GM12878 (cell line): ENCODE data around the gene ATP6V0D1. TPM values are rescaled to one million over a fixed set of nuclear protein-coding genes. Genes with fewer than 3 reads are reported as not detected.

Source experiments
- ATAC-seq: fragments of 200-7000 bp; cut with Tn5 transposase; 3 replicates; pipeline ENCODE4 v1.9.1; 2020; ENCODE audit warnings: mild to moderate bottlenecking, moderate library complexity
- BruUV-seq: library from RNA; stranded (reverse); fragments of 400-500 nt; replicated peaks from 2 replicates; lab custom pipeline; 2021; lab: Mats Ljungman, UMichigan
- CTCF ChIA-PET: fragments of 300-600 bp; sonication (Branson Sonifier 250); formaldehyde crosslinking; extraction: SDS; loops from one replicate; lab custom pipeline; 2021; ENCODE audit warnings: inconsistent platforms; lab: Yijun Ruan, JAX
- POLR2A ChIA-PET: fragments of 350-600 bp; formaldehyde crosslinking; extraction: SDS; loops from one replicate; lab custom pipeline; 2021; ENCODE audit warnings: inconsistent platforms; lab: Charles Lee
- RAD21 ChIA-PET: fragments of 300-600 bp; sonication (Branson Sonifier 250); formaldehyde crosslinking; loops from one replicate; lab custom pipeline; 2023; ENCODE audit warnings: antibody characterized with exemption; ENCODE audit not compliant: unreplicated experiment; lab: Charles Lee
- SMC1A ChIA-PET: fragments of 300-600 bp; sonication (Branson Sonifier 250); formaldehyde crosslinking; loops from one replicate; lab custom pipeline; 2023; ENCODE audit not compliant: unreplicated experiment, uncharacterized antibody; lab: Charles Lee
- DNase-seq: peaks from one replicate; pipeline ENCODE4 v3.0.0-alpha.2; 2011; ENCODE audit warnings: low read depth, low spot score
- FAIRE-seq: peaks from 3 replicates; lab custom pipeline; 2011; peaks lifted over from hg19 to GRCh38; lab: Jason Lieb, UNC
- H2AFZ ChIP-seq: 2 replicates; pipeline ENCODE4 v1.6.0; 2011; ENCODE audit warnings: low read depth, low read length, control low read depth; ENCODE audit not compliant: control insufficient read depth
- H3K27ac ChIP-seq: 2 replicates; pipeline ENCODE4 v1.5.1; 2011; ENCODE audit warnings: control low read depth; ENCODE audit not compliant: control insufficient read depth, insufficient read depth
- H3K27me3 ChIP-seq, 2 experiments: replicated peaks in 1 of 2; 2 replicates each; pipeline versions ENCODE4 v1.6.0 to v1.6.1; 2011; ENCODE audit warnings: low read length in 1 of 2; ENCODE audit not compliant: control insufficient read depth in 2 of 2, insufficient read depth in 2 of 2
- H3K36me3 ChIP-seq, 2 experiments: 2 replicates each; pipeline ENCODE4 v1.5.1; 2011; ENCODE audit warnings: low read length in 1 of 2; ENCODE audit not compliant: control insufficient read depth in 2 of 2, insufficient read depth in 2 of 2
- H3K4me1 ChIP-seq: 2 replicates; pipeline ENCODE4 v1.6.1; 2011; ENCODE audit warnings: mild to moderate bottlenecking, low read length, moderate library complexity, mixed read lengths; ENCODE audit not compliant: control insufficient read depth, insufficient read depth
- H3K4me2 ChIP-seq: 2 replicates; pipeline ENCODE4 v1.6.0; 2011; ENCODE audit warnings: control low read depth; ENCODE audit not compliant: control insufficient read depth, insufficient read depth
- H3K4me3 ChIP-seq: fragments of 200-600 bp; sonication (generic); 2 replicates; pipeline ENCODE4 v1.5.1; 2016
- H3K79me2 ChIP-seq: 2 replicates; pipeline ENCODE4 v1.6.0; 2011; ENCODE audit warnings: low read length; ENCODE audit not compliant: control insufficient read depth, insufficient read depth
- H3K9ac ChIP-seq: 2 replicates; pipeline ENCODE4 v1.8.0; 2011; ENCODE audit warnings: low read length, control low read depth, mixed read lengths; ENCODE audit not compliant: control insufficient read depth, insufficient read depth
- H3K9me3 ChIP-seq: replicated peaks from 3 replicates; pipeline ENCODE4 v1.5.1; 2011; ENCODE audit warnings: mild to moderate bottlenecking, low read length; ENCODE audit not compliant: control insufficient read depth, insufficient read depth
- H4K20me1 ChIP-seq: 2 replicates; pipeline ENCODE4 v1.6.0; 2011; ENCODE audit not compliant: control insufficient read depth, insufficient read depth
- CBX3 ChIP-seq: fragments of 200-600 bp; sonication (generic); IDR thresholded peaks from 2 replicates; pipeline ENCODE4 v1.6.1; 2016; ENCODE audit warnings: low read depth, borderline replicate concordance
- EZH2 ChIP-seq: IDR thresholded peaks from 2 replicates; pipeline ENCODE4 v1.6.1; 2012; ENCODE audit warnings: low read depth, mild to moderate bottlenecking, control low read depth, inconsistent platforms, low read length, borderline replicate concordance; ENCODE audit not compliant: control insufficient read depth
- IRF4 ChIP-seq: IDR thresholded peaks from 2 replicates; pipeline ENCODE4 v1.6.1; 2011; ENCODE audit warnings: low read depth, low read length
- NBN ChIP-seq: fragments of 450-650 bp; IDR thresholded peaks from 2 replicates; pipeline ENCODE4 v1.6.1; 2016
- NFYA ChIP-seq: IDR thresholded peaks from 2 replicates; pipeline ENCODE4 v1.6.1; 2011; ENCODE audit warnings: low read depth, mild to moderate bottlenecking, low read length, improper control_type of control experiment, borderline replicate concordance
- RAD51 ChIP-seq: fragments of 450-650 bp; IDR thresholded peaks from 2 replicates; pipeline ENCODE4 v1.6.1; 2016; ENCODE audit warnings: moderate library complexity, mild to moderate bottlenecking, inconsistent platforms
- RCOR1 ChIP-seq: conservative IDR thresholded peaks from 2 replicates; pipeline ENCODE4 v1.6.1; 2012; ENCODE audit warnings: low read depth, low read length, improper control_type of control experiment
- RUNX3 ChIP-seq: IDR thresholded peaks from 2 replicates; pipeline ENCODE4 v1.6.1; 2012; ENCODE audit warnings: low read length, inconsistent platforms
- WGBS: methylation state at CpG from one replicate; pipeline ENCODE4 v1.1.6; 2016; ENCODE audit warnings: low lambda C conversion rate; ENCODE audit not compliant: insufficient replicate concordance, insufficient coverage; ENCODE audit errors: missing lambda C conversion rate; 5-methylcytosine and 5-hydroxymethylcytosine counted together
- in situ Hi-C: fragments of 300-500 bp; cut with MboI; formaldehyde crosslinking; loops from 9 replicates; pipeline ENCODE4 v1.14.3; 2018; ENCODE audit warnings: mixed read lengths
- intact Hi-C: fragments of 100-400 bp; cut with micrococcal nuclease; formaldehyde crosslinking; loops from one replicate; pipeline ENCODE4 v1.14.2; 2022; ENCODE audit not compliant: unreplicated experiment
- polyA plus RNA-seq, 11 experiments: library from polyadenylated mRNA; depleted of rRNA in 4 of 11; unstranded in 6 of 11; stranded (reverse) in 5 of 11; fragments of >200 nt; fragmentation: Nextera tagmentation in 4 of 11; fragmentation: Illumina TruSeq in 1 of 11; extraction: Ambion mirVana in 4 of 11; extraction: Trizol in 1 of 11; gene quantifications; 1 replicate in 1 of 11; 2 replicates in 10 of 11; pipeline versions ENCODE4 v1.2.1 to v1.2.3, GENCODE V29; 2011 to 2016; ENCODE audit warnings: inconsistent platforms in 2 of 11, missing spikeins in 2 of 11, low read depth in 1 of 11
- total RNA-seq, 4 experiments: library from RNA; depleted of rRNA in 3 of 4; stranded (reverse); fragments of >200 nt in 3 of 4; fragmentation: Illumina TruSeq in 1 of 4; extraction: Trizol in 1 of 4; gene quantifications; 2 replicates each; pipeline versions ENCODE4 v1.2.1 to v1.2.3, GENCODE V29; 2013 to 2021
- TF ChIP-seq, protein P1 (sequence below): fragments of 150-350 bp; IDR thresholded peaks from 2 replicates; pipeline ENCODE4 v1.6.1; 2016; ENCODE audit warnings: low read depth, low read length
- TF ChIP-seq, protein P2 (sequence below): fragments of 450-650 bp; IDR thresholded peaks from 2 replicates; pipeline ENCODE4 v1.6.1; 2017; ENCODE audit warnings: low read depth, mild to moderate bottlenecking, moderate library complexity
- TF ChIP-seq, protein P3 (sequence below): IDR thresholded peaks from 2 replicates; pipeline ENCODE4 v1.6.1; 2011; ENCODE audit warnings: mild to moderate bottlenecking, low read depth, low read length, moderate library complexity; ENCODE audit not compliant: insufficient replicate concordance
- TF ChIP-seq, protein P4 (sequence below): fragments of 150-350 bp; IDR thresholded peaks from 2 replicates; pipeline ENCODE4 v1.6.1; 2014; ENCODE audit warnings: mild to moderate bottlenecking, low read depth, low read length

The ATP6V0D1 gene
- total and polyA plus RNA-seq, 10 of the 15 experiments (the other 5 are each of a cell fraction or from before 2014, with no cell fraction given), result 28.1 to 141 (median 70.3) TPM

DNA sequence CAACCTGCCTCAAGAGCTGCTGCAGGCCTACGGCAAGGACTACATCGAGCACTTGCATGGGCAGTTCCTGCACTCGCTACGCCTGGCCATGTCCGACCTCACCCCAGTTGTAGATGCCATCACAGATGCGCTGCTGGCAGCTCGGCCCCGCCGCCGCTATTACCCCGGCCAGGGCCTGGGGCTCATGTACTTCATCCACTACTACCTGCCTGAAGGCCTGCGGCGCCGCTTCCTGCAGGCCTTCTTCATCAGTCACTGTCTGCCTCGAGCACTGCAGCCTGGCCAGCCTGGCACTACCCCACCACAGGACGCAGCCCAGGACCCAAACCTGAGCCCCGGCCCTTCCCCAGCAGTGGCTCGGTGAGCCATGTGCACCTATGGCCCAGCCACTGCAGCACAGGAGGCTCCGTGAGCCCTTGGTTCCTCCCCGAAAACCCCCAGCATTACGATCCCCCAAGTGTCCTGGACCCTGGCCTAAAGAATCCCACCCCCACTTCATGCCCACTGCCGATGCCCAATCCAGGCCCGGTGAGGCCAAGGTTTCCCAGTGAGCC lies 44.2 kb downstream of the ATP6V0D1 start:
- Histone ChIP-seq H3K4me2 (no peak overlapping the region), H3K4me3 (no peak overlapping the region), H4K20me1 (no peaks in the 10 kb centered on the region), H3K27ac (no peak overlapping the region), H3K4me1 (peaks cover 21% of the 10 kb centered on the region), H3K79me2 (no peaks in the 10 kb centered on the region), H3K36me3 (peaks cover 0 to 9% of the 10 kb centered on the region in 2 experiments; a peak in 3 of 4 replicates), H2AFZ (no peak overlapping the region), H3K9ac (no peak overlapping the region), H3K27me3 (peaks cover 0 to 1% of the 10 kb centered on the region in 2 experiments; a peak in 2 of 4 replicates), H3K9me3 (no peaks in the 10 kb centered on the region)
- ATAC-seq, result no peak
- CTCF ChIA-PET, result interaction anchor here (0.6 to 2.0 kb wide), 2 partner anchors 9 to 716 kb away, joined by 3 to 10 read pairs; no protein-coding TSS in a partner anchor
- 94% methylated on average over 23 of the region's 23 CpGs for WGBS
- in situ Hi-C loops (no loop called here), intact Hi-C loops (no loop called here)
- DNase-seq, result no peak
- FAIRE-seq, result no peak
- SMC1A ChIA-PET, result interaction anchor here (0.6 kb wide), 1 partner anchor 400 kb away, joined by 3 read pairs; no protein-coding TSS in a partner anchor
- TF ChIP-seq, protein P1, sequence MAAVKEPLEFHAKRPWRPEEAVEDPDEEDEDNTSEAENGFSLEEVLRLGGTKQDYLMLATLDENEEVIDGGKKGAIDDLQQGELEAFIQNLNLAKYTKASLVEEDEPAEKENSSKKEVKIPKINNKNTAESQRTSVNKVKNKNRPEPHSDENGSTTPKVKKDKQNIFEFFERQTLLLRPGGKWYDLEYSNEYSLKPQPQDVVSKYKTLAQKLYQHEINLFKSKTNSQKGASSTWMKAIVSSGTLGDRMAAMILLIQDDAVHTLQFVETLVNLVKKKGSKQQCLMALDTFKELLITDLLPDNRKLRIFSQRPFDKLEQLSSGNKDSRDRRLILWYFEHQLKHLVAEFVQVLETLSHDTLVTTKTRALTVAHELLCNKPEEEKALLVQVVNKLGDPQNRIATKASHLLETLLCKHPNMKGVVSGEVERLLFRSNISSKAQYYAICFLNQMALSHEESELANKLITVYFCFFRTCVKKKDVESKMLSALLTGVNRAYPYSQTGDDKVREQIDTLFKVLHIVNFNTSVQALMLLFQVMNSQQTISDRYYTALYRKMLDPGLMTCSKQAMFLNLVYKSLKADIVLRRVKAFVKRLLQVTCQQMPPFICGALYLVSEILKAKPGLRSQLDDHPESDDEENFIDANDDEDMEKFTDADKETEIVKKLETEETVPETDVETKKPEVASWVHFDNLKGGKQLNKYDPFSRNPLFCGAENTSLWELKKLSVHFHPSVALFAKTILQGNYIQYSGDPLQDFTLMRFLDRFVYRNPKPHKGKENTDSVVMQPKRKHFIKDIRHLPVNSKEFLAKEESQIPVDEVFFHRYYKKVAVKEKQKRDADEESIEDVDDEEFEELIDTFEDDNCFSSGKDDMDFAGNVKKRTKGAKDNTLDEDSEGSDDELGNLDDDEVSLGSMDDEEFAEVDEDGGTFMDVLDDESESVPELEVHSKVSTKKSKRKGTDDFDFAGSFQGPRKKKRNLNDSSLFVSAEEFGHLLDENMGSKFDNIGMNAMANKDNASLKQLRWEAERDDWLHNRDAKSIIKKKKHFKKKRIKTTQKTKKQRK, result no peak
- TF ChIP-seq, protein P2, sequence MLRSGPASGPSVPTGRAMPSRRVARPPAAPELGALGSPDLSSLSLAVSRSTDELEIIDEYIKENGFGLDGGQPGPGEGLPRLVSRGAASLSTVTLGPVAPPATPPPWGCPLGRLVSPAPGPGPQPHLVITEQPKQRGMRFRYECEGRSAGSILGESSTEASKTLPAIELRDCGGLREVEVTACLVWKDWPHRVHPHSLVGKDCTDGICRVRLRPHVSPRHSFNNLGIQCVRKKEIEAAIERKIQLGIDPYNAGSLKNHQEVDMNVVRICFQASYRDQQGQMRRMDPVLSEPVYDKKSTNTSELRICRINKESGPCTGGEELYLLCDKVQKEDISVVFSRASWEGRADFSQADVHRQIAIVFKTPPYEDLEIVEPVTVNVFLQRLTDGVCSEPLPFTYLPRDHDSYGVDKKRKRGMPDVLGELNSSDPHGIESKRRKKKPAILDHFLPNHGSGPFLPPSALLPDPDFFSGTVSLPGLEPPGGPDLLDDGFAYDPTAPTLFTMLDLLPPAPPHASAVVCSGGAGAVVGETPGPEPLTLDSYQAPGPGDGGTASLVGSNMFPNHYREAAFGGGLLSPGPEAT, result no peak
- TF ChIP-seq NFYA (no peak), CBX3 (no peak), EZH2 (no peak), NBN (no peak), IRF4 (no peak), RUNX3 (no peak), RCOR1 (no peak), RAD51 (no peak)
- TF ChIP-seq, protein P3, sequence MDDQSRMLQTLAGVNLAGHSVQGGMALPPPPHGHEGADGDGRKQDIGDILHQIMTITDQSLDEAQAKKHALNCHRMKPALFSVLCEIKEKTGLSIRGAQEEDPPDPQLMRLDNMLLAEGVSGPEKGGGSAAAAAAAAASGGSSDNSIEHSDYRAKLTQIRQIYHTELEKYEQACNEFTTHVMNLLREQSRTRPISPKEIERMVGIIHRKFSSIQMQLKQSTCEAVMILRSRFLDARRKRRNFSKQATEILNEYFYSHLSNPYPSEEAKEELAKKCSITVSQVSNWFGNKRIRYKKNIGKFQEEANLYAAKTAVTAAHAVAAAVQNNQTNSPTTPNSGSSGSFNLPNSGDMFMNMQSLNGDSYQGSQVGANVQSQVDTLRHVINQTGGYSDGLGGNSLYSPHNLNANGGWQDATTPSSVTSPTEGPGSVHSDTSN, result no peak
- TF ChIP-seq, protein P4, sequence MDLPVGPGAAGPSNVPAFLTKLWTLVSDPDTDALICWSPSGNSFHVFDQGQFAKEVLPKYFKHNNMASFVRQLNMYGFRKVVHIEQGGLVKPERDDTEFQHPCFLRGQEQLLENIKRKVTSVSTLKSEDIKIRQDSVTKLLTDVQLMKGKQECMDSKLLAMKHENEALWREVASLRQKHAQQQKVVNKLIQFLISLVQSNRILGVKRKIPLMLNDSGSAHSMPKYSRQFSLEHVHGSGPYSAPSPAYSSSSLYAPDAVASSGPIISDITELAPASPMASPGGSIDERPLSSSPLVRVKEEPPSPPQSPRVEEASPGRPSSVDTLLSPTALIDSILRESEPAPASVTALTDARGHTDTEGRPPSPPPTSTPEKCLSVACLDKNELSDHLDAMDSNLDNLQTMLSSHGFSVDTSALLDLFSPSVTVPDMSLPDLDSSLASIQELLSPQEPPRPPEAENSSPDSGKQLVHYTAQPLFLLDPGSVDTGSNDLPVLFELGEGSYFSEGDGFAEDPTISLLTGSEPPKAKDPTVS, result no peak
- BruUV-seq, result no TSS peak
- RAD21 ChIA-PET, result interaction anchor here (1.4 kb wide), 1 partner anchor 9 kb away, joined by 4 read pairs; no protein-coding TSS in a partner anchor
- POLR2A ChIA-PET, result no interaction called here
